Adrenal gland (tissue), 12 donors: ENCODE results near the gene LCA5. TPM values are rescaled to one million over a fixed set of nuclear protein-coding genes. Genes with fewer than 3 reads are reported as not detected.

Source experiments
- DNase-seq, 7 donors: peaks; one replicate each; pipeline ENCODE4 v3.0.0-alpha.2; 2019 to 2020
- H3K27ac ChIP-seq, 5 donors: fragments of 200-600 bp; sonication (generic) in 4 of 5; 1 replicate in 3 of 5; 2 replicates in 2 of 5; pipeline versions ENCODE4 v1.5.1 to v1.8.0; 2016 to 2020; ENCODE audit warnings: mild to moderate bottlenecking in 1 of 5
- H3K27me3 ChIP-seq: fragments of 200-600 bp; 2 replicates; pipeline ENCODE4 v1.8.0; 2021
- H3K36me3 ChIP-seq, 2 donors: fragments of 200-600 bp; replicated peaks in 1 of 2; 1 replicate in 1 of 2; 2 replicates in 1 of 2; pipeline versions ENCODE4 v1.5.1 to v1.8.0; 2018 to 2022
- H3K4me1 ChIP-seq, 2 donors: fragments of 200-600 bp; replicated peaks in 1 of 2; 1 replicate in 1 of 2; 2 replicates in 1 of 2; pipeline versions ENCODE4 v1.5.1 to v1.8.0; 2018 to 2021
- H3K4me3 ChIP-seq, 4 donors: fragments of 200-600 bp; sonication (generic) in 3 of 4; one replicate each; pipeline ENCODE4 v1.5.1; 2016 to 2018
- H3K9me3 ChIP-seq, 3 donors: fragments of 200-600 bp; sonication (generic) in 1 of 3; replicated peaks in 1 of 3; 1 replicate in 2 of 3; 2 replicates in 1 of 3; pipeline versions ENCODE4 v1.5.1 to v1.8.0; 2016 to 2021
- POLR2A ChIP-seq, 2 donors: fragments of 450-650 bp; IDR thresholded peaks; one replicate each; pipeline ENCODE4 v1.6.1; 2017; ENCODE audit warnings: antibody characterized with exemption in 2 of 2, mild to moderate bottlenecking in 2 of 2, moderate library complexity in 1 of 2
- WGBS, 4 donors: extraction: QIAGEN DNeasy Blood & Tissue Kit in 2 of 4; methylation state at CpG; one replicate each; pipeline versions ENCODE4 v1.1.5 to v1.1.7; 2013 to 2017; 5-methylcytosine and 5-hydroxymethylcytosine counted together
- intact Hi-C, 2 donors: fragments of 100-400 bp; cut with DNase I; formaldehyde crosslinking; loops; one replicate each; pipeline versions ENCODE4 v1.14.1 to v1.15.0; 2022 to 2023
- polyA plus RNA-seq, 3 donors: library from polyadenylated mRNA; stranded (reverse); fragments of 200-250 nt in 2 of 3; fragments of 350-450 nt in 1 of 3; fragmentation: Illumina TruSeq in 1 of 3; extraction: RNeasy Lipid Tissue Mini Kit (QIAGEN cat#74804) in 1 of 3; gene quantifications; one replicate each; pipeline ENCODE4 v1.2.3, GENCODE V29; 2013 to 2014
- total RNA-seq, 9 donors: library from RNA; depleted of rRNA in 4 of 9; stranded (reverse); fragments of >200 nt in 4 of 9; fragments of 120-200 nt in 1 of 9; fragmentation: NEBNext Ultra II Directional in 1 of 9; extraction: Animal tissue kit (Norgen Biotek cat#: 25700) in 1 of 9; gene quantifications; one replicate each; pipeline versions ENCODE4 v1.1.0 to v1.2.4, GENCODE V29; 2013 to 2023
- TF ChIP-seq, protein P1 (sequence below), 6 experiments: fragments of 450-650 bp in 4 of 6; fragments of 200-600 bp in 2 of 6; sonication (generic) in 1 of 6; IDR thresholded peaks; 1 replicate in 5 of 6; 2 replicates in 1 of 6; pipeline versions ENCODE4 v1.5.1 to v1.8.0; 2016 to 2021; ENCODE audit warnings: antibody characterized with exemption in 6 of 6, mild to moderate bottlenecking in 2 of 6, moderate library complexity in 1 of 6
- donor health status: healthy with polysubstance abuse.
- donor health status: Bipolar disorder and iron deficiency.
- donor health status: DM: yes; HTN: yes; CAD: no.
- donor health status: DM: no; HTN: no; CAD: no.
- donor health status: DM: no; HTN: no; CAD: no.
- donor health status: DM: yes; HTN: yes; CAD: no.

LCA5 gene
- total and polyA plus RNA-seq, 12 donors = 1.0 to 4.6 (median 2.6) TPM

DNA sequence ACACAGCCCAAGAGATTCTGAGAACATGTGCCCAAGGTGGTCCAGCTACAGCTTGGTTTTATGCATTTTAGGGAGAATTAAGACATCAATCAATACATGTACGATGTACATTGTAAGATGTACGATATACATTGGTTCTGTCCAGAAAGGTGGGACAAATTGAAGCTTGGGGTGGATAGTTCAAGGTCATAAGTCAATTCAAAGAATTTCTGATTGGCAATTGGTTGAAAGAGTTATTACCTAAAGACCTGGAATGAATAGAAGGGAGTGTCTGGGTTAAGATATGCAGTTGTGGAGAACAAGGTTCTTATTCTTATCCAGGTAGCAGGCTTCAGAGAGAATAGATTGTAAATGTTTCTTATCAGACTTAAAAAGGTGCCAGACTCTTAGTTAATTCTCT is 31.8 kb upstream of the LCA5 start:
- no peak for DNase-seq
- 79 to 93% (median 91%) methylated on average over 2 of the region's 2 CpGs for WGBS, 4 donors
- H3K4me1 ChIP-seq = peaks cover 0 to 8% of the 10 kb centered on the region in 2 donors
- no peaks in the 10 kb centered on the region for H3K27me3 ChIP-seq
- TF ChIP-seq POLR2A (IDR thresholded peaks at IDR 0.05) = no peak
- TF ChIP-seq, protein P1, sequence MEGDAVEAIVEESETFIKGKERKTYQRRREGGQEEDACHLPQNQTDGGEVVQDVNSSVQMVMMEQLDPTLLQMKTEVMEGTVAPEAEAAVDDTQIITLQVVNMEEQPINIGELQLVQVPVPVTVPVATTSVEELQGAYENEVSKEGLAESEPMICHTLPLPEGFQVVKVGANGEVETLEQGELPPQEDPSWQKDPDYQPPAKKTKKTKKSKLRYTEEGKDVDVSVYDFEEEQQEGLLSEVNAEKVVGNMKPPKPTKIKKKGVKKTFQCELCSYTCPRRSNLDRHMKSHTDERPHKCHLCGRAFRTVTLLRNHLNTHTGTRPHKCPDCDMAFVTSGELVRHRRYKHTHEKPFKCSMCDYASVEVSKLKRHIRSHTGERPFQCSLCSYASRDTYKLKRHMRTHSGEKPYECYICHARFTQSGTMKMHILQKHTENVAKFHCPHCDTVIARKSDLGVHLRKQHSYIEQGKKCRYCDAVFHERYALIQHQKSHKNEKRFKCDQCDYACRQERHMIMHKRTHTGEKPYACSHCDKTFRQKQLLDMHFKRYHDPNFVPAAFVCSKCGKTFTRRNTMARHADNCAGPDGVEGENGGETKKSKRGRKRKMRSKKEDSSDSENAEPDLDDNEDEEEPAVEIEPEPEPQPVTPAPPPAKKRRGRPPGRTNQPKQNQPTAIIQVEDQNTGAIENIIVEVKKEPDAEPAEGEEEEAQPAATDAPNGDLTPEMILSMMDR (IDR thresholded peaks at IDR 0.05) = no peak
- no peak overlapping the region for H3K27ac ChIP-seq
- H3K9me3 ChIP-seq = no peaks in the 10 kb centered on the region
- intact Hi-C loops = no loop called here
- H3K4me3 ChIP-seq = no peak overlapping the region
- H3K36me3 ChIP-seq = no peaks in the 10 kb centered on the region

DNA sequence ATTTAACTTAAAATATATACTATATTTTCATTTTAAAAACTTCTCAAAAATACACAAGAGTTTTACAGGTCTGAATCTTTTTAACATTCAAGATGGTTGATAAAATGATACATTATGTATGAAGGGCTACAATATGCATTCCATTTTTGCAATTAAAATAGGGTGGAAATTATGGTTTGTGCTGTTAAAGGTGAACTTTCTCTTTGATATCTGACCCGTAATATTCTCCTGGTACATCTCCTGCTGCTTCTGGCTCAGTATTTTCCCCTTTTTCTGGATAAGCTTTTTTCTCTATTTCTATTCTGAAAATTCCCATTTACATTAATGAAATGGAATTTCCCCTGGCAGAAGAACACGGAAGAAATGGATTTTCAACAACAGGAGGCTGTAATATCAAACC is 27.4 kb upstream of the LCA5 start:
- no peak for DNase-seq
- no peaks in the 10 kb centered on the region for H3K27me3 ChIP-seq
- intact Hi-C loops = no loop called here
- no peak overlapping the region for H3K4me3 ChIP-seq
- no peaks in the 10 kb centered on the region for H3K36me3 ChIP-seq
- 81 to 88% (median 84%) methylated on average over 2 of the region's 2 CpGs for WGBS, 4 donors
- TF ChIP-seq POLR2A (IDR thresholded peaks at IDR 0.05) = no peak
- TF ChIP-seq, protein P1 (IDR thresholded peaks at IDR 0.05) = no peak
- no peaks in the 10 kb centered on the region for H3K9me3 ChIP-seq
- H3K27ac ChIP-seq = no peak overlapping the region
- H3K4me1 ChIP-seq = no peaks in the 10 kb centered on the region

DNA sequence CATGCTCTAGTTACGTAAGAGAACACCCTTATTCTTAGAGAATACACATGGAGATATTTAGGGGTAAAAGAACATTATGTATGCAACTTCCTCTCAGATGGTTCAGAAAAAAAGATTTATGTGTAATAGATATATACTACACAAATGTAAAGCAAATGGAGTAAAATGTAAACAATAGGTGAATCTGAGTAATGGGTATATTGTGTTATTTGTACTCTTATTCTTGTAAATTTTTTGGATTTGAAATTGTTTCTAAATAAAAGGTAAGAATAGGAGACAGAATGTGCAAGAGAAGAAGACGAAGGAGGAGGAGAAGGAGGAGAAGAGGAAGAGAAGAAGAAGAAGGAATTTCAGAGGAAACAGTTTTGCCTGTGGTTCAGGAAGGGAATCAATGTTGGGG is 22.5 kb upstream of the LCA5 start:
- H3K4me1 ChIP-seq = no peaks in the 10 kb centered on the region
- H3K27me3 ChIP-seq = no peaks in the 10 kb centered on the region
- no peak for DNase-seq
- intact Hi-C loops = no loop called here
- no peak overlapping the region for H3K4me3 ChIP-seq
- peaks cover 0 to 3% (median 0%) of the 10 kb centered on the region in 3 donors for H3K9me3 ChIP-seq
- TF ChIP-seq, protein P1 (IDR thresholded peaks at IDR 0.05) = no peak
- TF ChIP-seq POLR2A (IDR thresholded peaks at IDR 0.05) = no peak
- WGBS, 4 donors = 56 to 96% (median 89%) methylated on average over 2 of the region's 2 CpGs
- no peaks in the 10 kb centered on the region for H3K36me3 ChIP-seq
- no peak overlapping the region for H3K27ac ChIP-seq

DNA sequence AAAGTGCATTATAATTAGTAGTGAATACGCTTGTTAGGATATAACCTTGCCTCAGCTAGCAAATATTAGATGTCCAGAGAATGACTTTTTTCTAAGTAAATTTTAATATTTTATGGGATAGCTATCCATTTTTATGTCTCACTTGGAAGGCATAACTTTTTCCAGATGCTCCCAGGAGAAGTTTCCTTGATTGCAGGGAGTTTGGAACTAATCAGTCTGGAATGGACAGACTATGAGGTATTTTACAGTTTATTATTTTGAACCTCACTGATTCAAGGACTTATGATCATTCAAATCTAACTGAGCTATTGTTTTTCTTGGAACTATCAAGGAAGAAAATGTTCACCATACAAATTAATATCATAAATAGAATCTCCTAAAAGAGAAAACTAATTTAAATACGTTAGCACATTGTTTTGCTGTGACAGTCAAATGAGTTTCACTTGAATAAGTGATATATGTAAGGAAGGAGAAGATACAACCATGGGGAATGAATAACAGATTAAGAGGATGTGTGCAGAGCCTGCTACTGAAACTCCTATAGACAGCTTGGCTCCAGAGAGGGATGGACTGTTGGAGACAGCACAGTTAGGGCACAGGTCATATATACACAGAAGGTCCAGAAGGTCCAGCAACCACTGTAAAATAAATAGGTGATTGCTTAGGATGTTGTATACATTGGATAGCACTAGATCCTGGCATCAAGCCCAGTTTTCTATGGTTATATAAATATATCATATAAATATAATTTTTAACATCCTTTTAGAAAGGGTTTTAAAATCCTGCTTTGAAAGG is 20.6 kb upstream of the LCA5 start:
- Histone ChIP-seq H3K9me3 (peaks cover 0 to 3% (median 0%) of the 10 kb centered on the region in 3 donors), H3K27me3 (no peaks in the 10 kb centered on the region), H3K4me1 (no peaks in the 10 kb centered on the region), H3K4me3 (no peak overlapping the region), H3K36me3 (no peaks in the 10 kb centered on the region), H3K27ac (no peak overlapping the region)
- DNase-seq = no peak
- no peak for TF ChIP-seq POLR2A (IDR thresholded peaks at IDR 0.05)
- TF ChIP-seq, protein P1 (IDR thresholded peaks at IDR 0.05) = no peak
- WGBS, 4 donors = 88 to 95% (median 92%) methylated on average over 2 of the region's 2 CpGs
- intact Hi-C loops = no loop called here
